WTC11 (cell line): ENCODE data around the gene GOLT1A. TPM values are rescaled to one million over a fixed set of nuclear protein-coding genes. Genes with fewer than 3 reads are reported as not detected.

Source experiments
- ATAC-seq: fragments of 200-7000 bp; cut with Tn5 transposase; 2 replicates; pipeline ENCODE4 v1.10.0; 2021; ENCODE audit warnings: mild to moderate bottlenecking, moderate library complexity
- CTCF ChIA-PET: fragments of 300-600 bp; sonication (Branson Sonifier 250); formaldehyde crosslinking; loops from one replicate; lab custom pipeline; 2021; ENCODE audit warnings: antibody characterized with exemption; lab: Charles Lee
- POLR2A ChIA-PET: fragments of 350-600 bp; sonication (Branson Sonifier 250); formaldehyde crosslinking; loops from one replicate; lab custom pipeline; 2021; ENCODE audit warnings: antibody characterized with exemption; lab: Charles Lee
- DNase-seq: peaks from one replicate; pipeline ENCODE4 v3.0.0; 2021; ENCODE audit warnings: low spot score
- H3K27ac Mint-ChIP-seq: 2 replicates; pipeline ENCODE4 v1.8.0; 2021; ENCODE audit warnings: mixed read lengths
- H3K27me3 Mint-ChIP-seq: 2 replicates; pipeline ENCODE4 v1.8.0; 2021; ENCODE audit warnings: low read depth, mild to moderate bottlenecking, moderate library complexity, mixed read lengths
- H3K36me3 Mint-ChIP-seq: 2 replicates; pipeline ENCODE4 v1.8.0; 2021; ENCODE audit warnings: mixed read lengths
- H3K4me1 Mint-ChIP-seq: 2 replicates; pipeline ENCODE4 v1.8.0; 2022; ENCODE audit warnings: mixed read lengths
- H3K4me3 Mint-ChIP-seq: 2 replicates; pipeline ENCODE4 v1.8.0; 2021; ENCODE audit warnings: mild to moderate bottlenecking, moderate library complexity, mixed read lengths
- H3K9me3 Mint-ChIP-seq: 2 replicates; pipeline ENCODE4 v1.8.0; 2021; ENCODE audit warnings: mixed read lengths
- ARID4B ChIP-seq: sonication (generic); formaldehyde crosslinking; IDR thresholded peaks from 2 replicates; pipeline ENCODE4 v1.8.0; 2023; ENCODE audit warnings: missing genetic modification reagents, mild to moderate bottlenecking, borderline replicate concordance
- ATF3 ChIP-seq: sonication (generic); formaldehyde crosslinking; conservative IDR thresholded peaks from 2 replicates; pipeline ENCODE4 v1.8.1; 2022; ENCODE audit warnings: mild to moderate bottlenecking, missing genetic modification reagents
- CREB1 ChIP-seq: sonication (generic); formaldehyde crosslinking; IDR thresholded peaks from 2 replicates; pipeline ENCODE4 v1.8.0; 2023; ENCODE audit warnings: mild to moderate bottlenecking, missing genetic modification reagents
- CTCF ChIP-seq: fragments of 200-600 bp; IDR thresholded peaks from 2 replicates; pipeline ENCODE4 v1.8.0; 2022; ENCODE audit warnings: antibody characterized with exemption
- FOXP1 ChIP-seq: sonication (generic); formaldehyde crosslinking; IDR thresholded peaks from 2 replicates; pipeline ENCODE4 v1.8.0; 2022; ENCODE audit warnings: missing genetic modification reagents, mild to moderate bottlenecking, moderate library complexity, borderline replicate concordance
- HMGXB4 ChIP-seq: sonication (generic); formaldehyde crosslinking; IDR thresholded peaks from 2 replicates; pipeline ENCODE4 v1.8.1; 2023; ENCODE audit warnings: mild to moderate bottlenecking, moderate library complexity, missing genetic modification reagents
- IRF1 ChIP-seq: sonication (generic); formaldehyde crosslinking; IDR thresholded peaks from 2 replicates; pipeline ENCODE4 v1.8.0; 2023; ENCODE audit warnings: missing genetic modification reagents
- NFYB ChIP-seq: sonication (generic); formaldehyde crosslinking; conservative IDR thresholded peaks from 2 replicates; pipeline ENCODE4 v1.8.0; 2022; ENCODE audit warnings: low read depth, missing genetic modification reagents
- NR3C1 ChIP-seq: sonication (generic); formaldehyde crosslinking; conservative IDR thresholded peaks from 2 replicates; pipeline ENCODE4 v1.8.1; 2023; ENCODE audit warnings: low read depth, mild to moderate bottlenecking, missing genetic modification reagents
- RELA ChIP-seq: sonication (generic); formaldehyde crosslinking; IDR thresholded peaks from 2 replicates; pipeline ENCODE4 v1.8.1; 2022; ENCODE audit warnings: missing genetic modification reagents, mild to moderate bottlenecking, borderline replicate concordance
- ZMAT4 ChIP-seq: fragments of 250-450 bp; sonication (Bioruptor Pico); IDR thresholded peaks from 2 replicates; pipeline ENCODE4 v1.9.0; 2021; ENCODE audit warnings: mild to moderate bottlenecking
- ZNF423 ChIP-seq: fragments of 250-450 bp; sonication (Bioruptor Pico); IDR thresholded peaks from 2 replicates; pipeline ENCODE4 v2.1.2; 2022; ENCODE audit warnings: mild to moderate bottlenecking, moderate library complexity
- total RNA-seq: library from RNA; stranded (reverse); gene quantifications from 3 replicates; pipeline ENCODE4 v1.2.3, GENCODE V29; 2021

Gene GOLT1A
- total RNA-seq, 1 experiment from 2014 or later = 6.5 TPM

- Mint-ChIP-seq H3K4me3 (peak within 1 kb of the TSS; percentile 73), H3K27me3 (peaks cover 29% of the 10 kb centered on the region), H3K9me3 (no peaks in the 10 kb centered on the region), H3K36me3 (no peaks in the 10 kb centered on the region), H3K4me1 (peaks cover 39% of the 10 kb centered on the region), H3K27ac (no peak within 1 kb of the TSS)
- POLR2A ChIA-PET = interaction anchor here (1.3 to 1.8 kb wide), 4 partner anchors 11 to 71 kb away, joined by 3 to 5 read pairs (median 4); no protein-coding TSS in a partner anchor
- DNase-seq = peak; percentile 66
- CTCF ChIA-PET = interaction anchor here (0.6 to 3.1 kb wide), 19 partner anchors 8 to 648 kb away, joined by 3 to 29 read pairs (median 4); partner anchors contain the start of gene GOLT1A
- peak; percentile 29 for ATAC-seq
- TF ChIP-seq NR3C1 (CRISPR knock-in tag) = 0 out of 2 replicates have a peak, but pooled peaks have one; percentile 10
- TF ChIP-seq RELA (CRISPR knock-in tag) = 0 out of 2 replicates have a peak, but pooled peaks have one; percentile 70
- no peak for TF ChIP-seq ATF3 (CRISPR knock-in tag)
- TF ChIP-seq ZMAT4 (CRISPR knock-in tag) = no peak
- no peak for TF ChIP-seq NFYB (CRISPR knock-in tag)
- no peak for TF ChIP-seq CREB1 (CRISPR knock-in tag)
- peak; percentile 57; the same call in 1 of the 2 replicates for TF ChIP-seq HMGXB4 (CRISPR knock-in tag)
- peak; percentile 91 for TF ChIP-seq ZNF423 (CRISPR knock-in tag)
- peak; percentile 51; the same call in 1 of the 2 replicates for TF ChIP-seq ARID4B (CRISPR knock-in tag)
- TF ChIP-seq FOXP1 (CRISPR knock-in tag) = 0 out of 2 replicates have a peak, but pooled peaks have one; percentile 33
- TF ChIP-seq, all 79 proteins: peak for 6
Measured at GRCh38 chr1:204151552-204152309, 62.1 kb downstream of the GOLT1A start, which contains the start of gene ETNK2. Gene ETNK2 (minus strand): TSS chr1:204152044. CDS start chr1:204151852, 192 bp downstream.

GRCh38 chr1:204150702-204151551, 62.9 kb downstream of the GOLT1A start:
- no peak overlapping the region for H3K27ac Mint-ChIP-seq
- no peaks in the 10 kb centered on the region for H3K9me3 Mint-ChIP-seq
- H3K4me1 Mint-ChIP-seq = peaks cover 45% of the 10 kb centered on the region
- DNase-seq = peak; percentile 43
- H3K36me3 Mint-ChIP-seq = no peaks in the 10 kb centered on the region
- H3K4me3 Mint-ChIP-seq = peak overlapping the region; percentile 73
- POLR2A ChIA-PET = interaction anchor here (0.6 to 1.8 kb wide), 6 partner anchors 12 to 510 kb away, joined by 3 to 5 read pairs (median 4); no protein-coding TSS in a partner anchor
- ATAC-seq = peak; percentile 2; the same call in 1 of the 2 replicates
- peaks cover 29% of the 10 kb centered on the region for H3K27me3 Mint-ChIP-seq
- CTCF ChIA-PET = interaction anchor here (0.6 to 3.1 kb wide), 14 partner anchors 9 to 290 kb away, joined by 3 to 29 read pairs (median 7); partner anchors contain the start of gene GOLT1A
- TF ChIP-seq IRF1 (0 out of 2 replicates have a peak, but pooled peaks have one; percentile 23), CTCF (no peak)
